GM19397 (cell line): ENCODE data around the gene FAM83D.
A peak's percentile ranks its signal among the peaks of the same experiment; 100 is the strongest.

ENCODE experiments used
- ATAC-seq: cut with Tn5 transposase; IDR thresholded peaks from one replicate; pipeline ENCODE4 v1.9.1; 2021; ENCODE audit warnings: mild to moderate bottlenecking, moderate library complexity; ENCODE audit not compliant: unreplicated experiment

The FAM83D gene

GRCh38 chr20:38894091-38894847, 31.9 kb upstream of the FAM83D start:
- no peak for ATAC-seq

- no peak for ATAC-seq
Measured at GRCh38 chr20:38895098-38895949, 30.9 kb upstream of the FAM83D start.

GRCh38 chr20:38896009-38896594, 30.1 kb upstream of the FAM83D start:
- ATAC-seq: no peak

GRCh38 chr20:38897267-38897666, 28.9 kb upstream of the FAM83D start:
- no peak for ATAC-seq

- ATAC-seq: no peak
Measured at GRCh38 chr20:38900606-38901005, 25.6 kb upstream of the FAM83D start.

- ATAC-seq: no peak
Measured at GRCh38 chr20:38902601-38903000, 23.6 kb upstream of the FAM83D start.

- ATAC-seq: no peak
Measured at GRCh38 chr20:38903335-38903734, 22.9 kb upstream of the FAM83D start.

GRCh38 chr20:38905375-38905774, 20.8 kb upstream of the FAM83D start:
- ATAC-seq: no peak

GRCh38 chr20:38907918-38908677, 18.1 kb upstream of the FAM83D start:
- no peak for ATAC-seq

GRCh38 chr20:38915355-38915754, 10.9 kb upstream of the FAM83D start:
- no peak for ATAC-seq

GRCh38 chr20:38917657-38918056, 8.6 kb upstream of the FAM83D start:
- no peak for ATAC-seq

GRCh38 chr20:38918172-38918571, 8.0 kb upstream of the FAM83D start:
- ATAC-seq: no peak

- no peak for ATAC-seq
Measured at GRCh38 chr20:38919683-38920082, 6.5 kb upstream of the FAM83D start.

- ATAC-seq: no peak
Measured at GRCh38 chr20:38920411-38920810, 5.8 kb upstream of the FAM83D start.

- no peak for ATAC-seq
Measured at GRCh38 chr20:38920851-38921250, 5.4 kb upstream of the FAM83D start.

- ATAC-seq: no peak
Measured at GRCh38 chr20:38924718-38925117, 1.5 kb upstream of the FAM83D start.

GRCh38 chr20:38926934-38927616, 858 bp downstream of the FAM83D start:
- ATAC-seq: peak; percentile 3

- ATAC-seq: no peak
Measured at GRCh38 chr20:38927902-38928578, 1.8 kb downstream of the FAM83D start.

GRCh38 chr20:38930242-38930569, 4.0 kb downstream of the FAM83D start:
- no peak for ATAC-seq

GRCh38 chr20:38931984-38932383, 5.8 kb downstream of the FAM83D start:
- ATAC-seq: no peak
